ENCODE data around the gene IFITM5. TPM values are rescaled to one million over a fixed set of nuclear protein-coding genes. Genes with fewer than 3 reads are reported as not detected.

IFITM5 gene
- total and polyA plus RNA-seq, 9 of the 15 experiments (the other 6 are each of a cell fraction or from before 2014, with no cell fraction given), result 0.19 TPM; not detected in 8

GRCh38 chr11:330694-331357 is 31.5 kb upstream of the IFITM5 start:
- peaks cover 52 to 60% of the 10 kb centered on the region in 2 experiments for H3K4me1 ChIP-seq (replicated peaks in 1 of 2; ENCODE audit: control insufficient read depth in 2 of 2, insufficient read depth in 2 of 2, low read length in 2 of 2)
- H3K27ac ChIP-seq (ENCODE audit: extremely low read depth, low read depth, low read length), result peak overlapping the region; percentile 79
- H2AFZ ChIP-seq (ENCODE audit: low read depth, low read length), result no peak overlapping the region
- in situ Hi-C loops (cut with MboI) (no loop called here), intact Hi-C loops (cut with micrococcal nuclease) (no loop called here)
- no peaks in the 10 kb centered on the region for H4K20me1 ChIP-seq (replicated peaks; ENCODE audit: control insufficient read depth, insufficient read depth, low read length)
- peaks cover 7% of the 10 kb centered on the region; the same call in 1 of the 2 replicates for H3K9me3 ChIP-seq (replicated peaks; ENCODE audit: control insufficient read depth, insufficient read depth, low read depth, low read length)
- 94% methylated on average over 27 of the region's 34 CpGs for WGBS (ENCODE audit: insufficient coverage, low coverage, missing lambda C conversion rate)
- BruUV-seq (replicated peaks), result no TSS peak
- no peaks in the 10 kb centered on the region for H3K9me1 ChIP-seq (ENCODE audit: control insufficient read depth, insufficient read depth, low read length)
- H3K4me2 ChIP-seq (ENCODE audit: insufficient read depth, low read length), result no peak overlapping the region; the same call in 1 of the 2 replicates
- FAIRE-seq, result no peak
- no peak for DNase-seq (ENCODE audit: extremely low read depth in 1 of 4, low spot score in 3 of 4)
- no peaks in the 10 kb centered on the region for H3K27me3 ChIP-seq (ENCODE audit: control insufficient read depth in 2 of 2, insufficient read depth in 2 of 2, low read length in 2 of 2)
- TF ChIP-seq PBX2 (CRISPR knock-in tag; IDR thresholded peaks at IDR 0.05; ENCODE audit: low read depth) (no peak), PBX2 (tag; conservative IDR thresholded peaks at IDR 0.05; ENCODE audit: low read depth) (no peak), ZNF592 (IDR thresholded peaks at IDR 0.05) (0 out of 2 replicates have a peak, but pooled peaks have one; percentile 3), NR2F6 (CRISPR knock-in tag; IDR thresholded peaks at IDR 0.05) (no peak), RBFOX2 (IDR thresholded peaks at IDR 0.05; ENCODE audit: low read depth, low read length) (peak; percentile 47), POLR2G (IDR thresholded peaks at IDR 0.05; ENCODE audit: low read depth, low read length) (peak; percentile 47)
- H3K9ac ChIP-seq (ENCODE audit: insufficient read depth in 1 of 2, low read depth in 2 of 2, low read length in 2 of 2), result peak overlapping the region in 1 of 2 experiments; percentile 77; a peak in 2 of 4 replicates
- ChIA-PET POLR2A (interaction anchor here (0.6 to 3.1 kb wide), 5 partner anchors 9 to 238 kb away, joined by 3 to 21 read pairs (median 3); no protein-coding TSS in a partner anchor), CTCF (ENCODE audit: low intra/inter-chr PET ratio) (no interaction called here)
- H3K4me3 ChIP-seq, result no peak overlapping the region
- no peaks in the 10 kb centered on the region for H3K36me3 ChIP-seq (ENCODE audit: control insufficient read depth, insufficient read depth, low read length)
- no peak for ATAC-seq
- H3K79me2 ChIP-seq (ENCODE audit: control insufficient read depth, insufficient read depth, low read length), result peaks cover 27% of the 10 kb centered on the region

Data from K562 (cell line).